Right renal cortex interstitium (tissue), 3 donors: ENCODE data around the gene ZNF75A. TPM values are rescaled to one million over a fixed set of nuclear protein-coding genes. Genes with fewer than 3 reads are reported as not detected.
"Not testable (repeated sequence)": the region's sequence is repeated elsewhere in the genome, so short reads cannot be mapped to it uniquely, and the experiment has no call there.

ENCODE experiments used
- DNase-seq, 3 donors: peaks; one replicate each; pipeline ENCODE4 v3.0.0-alpha.2; 2013; ENCODE audit warnings: low read depth in 3 of 3, low spot score in 2 of 3
- polyA plus RNA-seq, 3 donors: library from polyadenylated mRNA; unstranded; fragments of 120-200 nt; gene quantifications; one replicate each; pipeline ENCODE4 v1.2.1, GENCODE V29; 2013; ENCODE audit not compliant: insufficient read length in 3 of 3

Gene ZNF75A
- polyA plus RNA-seq = 10 to 100 TPM; 46.5 to 50.5 (median 48.9) TPM

GRCh38 chr16:3305109-3306068, at the start of gene ZNF75A, which contains the start of gene TIGD7:
Gene ZNF75A, plus strand, starts transcription at chr16:3305497. Its CDS starts 2,932 bp downstream, at chr16:3308429.
Gene TIGD7, minus strand, starts transcription at chr16:3305430. Its CDS starts 4,816 bp downstream, at chr16:3300614.
- peak; percentile 78 to 87 (median 83) for DNase-seq

GRCh38 chr16:3256146-3256865, 49.0 kb upstream of the ZNF75A start, which contains the start of gene MEFV:
Gene MEFV, minus strand, starts transcription at chr16:3256633. Its CDS starts 46 bp downstream, at chr16:3256587.
- DNase-seq = no peak

- no peak for DNase-seq
Observed at GRCh38 chr16:3256866-3257465, 48.3 kb upstream of the ZNF75A start.

GRCh38 chr16:3259836-3260235, 45.5 kb upstream of the ZNF75A start:
- DNase-seq = no peak

- no peak for DNase-seq
Observed at GRCh38 chr16:3262517-3262916, 42.8 kb upstream of the ZNF75A start.

- peak; percentile 80 to 96 (median 89) for DNase-seq
Observed at GRCh38 chr16:3264137-3265036, 40.9 kb upstream of the ZNF75A start.

GRCh38 chr16:3266873-3267537, 38.3 kb upstream of the ZNF75A start:
- DNase-seq = no peak

GRCh38 chr16:3268294-3268693, 37.0 kb upstream of the ZNF75A start:
- no peak for DNase-seq

GRCh38 chr16:3270718-3271117, 34.6 kb upstream of the ZNF75A start:
- DNase-seq = not testable (repeated sequence)

GRCh38 chr16:3271281-3271680, 34.0 kb upstream of the ZNF75A start:
- DNase-seq = not testable (repeated sequence)

GRCh38 chr16:3274490-3274889, 30.8 kb upstream of the ZNF75A start:
- DNase-seq = no peak

GRCh38 chr16:3274947-3275346, 30.4 kb upstream of the ZNF75A start:
- DNase-seq = no peak

- no peak for DNase-seq
Observed at GRCh38 chr16:3276679-3277078, 28.6 kb upstream of the ZNF75A start.

GRCh38 chr16:3281222-3281820, 24.0 kb upstream of the ZNF75A start:
- no peak for DNase-seq

- peak in 2 of 3 donors; percentile 29 to 67 for DNase-seq
Observed at GRCh38 chr16:3282103-3282729, 23.1 kb upstream of the ZNF75A start.

GRCh38 chr16:3282730-3283542, 22.4 kb upstream of the ZNF75A start, which contains the start of gene ZNF263:
Gene ZNF263, plus strand, starts transcription at chr16:3283491. Its CDS starts 328 bp downstream, at chr16:3283819.
- DNase-seq = peak; percentile 93 to 96 (median 94)
